Measurements from ENCODE around the gene DYNC2I2.

DYNC2I2 gene

GRCh38 chr9:128635266-128636023 lies 21.2 kb downstream of the DYNC2I2 start:
- no peak for DNase-seq

GRCh38 chr9:128634651-128635262 lies 21.9 kb downstream of the DYNC2I2 start:
- DNase-seq: no peak

- DNase-seq: no peak
These were observed 22.5 kb downstream of the DYNC2I2 start for GRCh38 chr9:128634111-128634510.

DNA sequence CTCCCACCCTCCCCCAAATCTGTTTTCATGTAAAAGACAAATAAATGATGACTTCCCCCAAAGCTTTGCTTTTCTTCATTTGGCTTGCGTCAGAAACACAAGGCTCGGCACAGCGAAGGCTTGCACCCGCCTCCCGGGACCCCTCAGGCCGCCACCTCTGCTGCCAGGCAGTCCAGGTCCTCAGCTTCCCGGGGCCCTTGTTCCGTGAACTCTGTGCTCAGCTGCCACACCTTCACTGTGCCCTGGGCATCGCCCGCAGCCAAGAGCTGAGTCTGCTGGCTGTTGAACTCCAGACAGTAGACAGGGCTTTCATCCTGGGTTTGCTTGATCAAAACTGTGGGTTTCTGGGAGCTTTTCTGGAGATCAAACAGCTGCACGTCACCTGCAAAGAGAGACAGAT lies 23.0 kb downstream of the DYNC2I2 start:
- no peak for DNase-seq

- DNase-seq: no peak
These were observed 23.6 kb downstream of the DYNC2I2 start for GRCh38 chr9:128633057-128633456.

DNA sequence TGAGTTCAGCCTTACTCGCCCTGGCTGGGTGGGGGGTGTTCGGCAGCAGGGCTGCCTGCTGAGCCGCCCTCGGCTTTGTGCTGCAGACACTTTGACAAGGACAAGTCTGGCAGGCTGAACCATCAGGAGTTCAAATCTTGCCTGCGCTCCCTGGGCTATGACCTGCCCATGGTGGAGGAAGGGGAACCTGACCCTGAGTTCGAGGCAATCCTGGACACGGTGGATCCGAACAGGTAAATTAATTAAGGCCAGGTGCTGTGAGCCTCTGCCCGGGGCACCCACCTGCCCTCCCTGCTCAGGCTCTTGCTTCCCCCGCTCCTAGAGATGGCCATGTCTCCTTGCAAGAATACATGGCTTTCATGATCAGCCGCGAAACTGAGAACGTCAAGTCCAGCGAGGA lies 24.2 kb downstream of the DYNC2I2 start:
- DNase-seq: no peak

GRCh38 chr9:128632066-128632465 lies 24.6 kb downstream of the DYNC2I2 start:
- no peak for DNase-seq

DNA sequence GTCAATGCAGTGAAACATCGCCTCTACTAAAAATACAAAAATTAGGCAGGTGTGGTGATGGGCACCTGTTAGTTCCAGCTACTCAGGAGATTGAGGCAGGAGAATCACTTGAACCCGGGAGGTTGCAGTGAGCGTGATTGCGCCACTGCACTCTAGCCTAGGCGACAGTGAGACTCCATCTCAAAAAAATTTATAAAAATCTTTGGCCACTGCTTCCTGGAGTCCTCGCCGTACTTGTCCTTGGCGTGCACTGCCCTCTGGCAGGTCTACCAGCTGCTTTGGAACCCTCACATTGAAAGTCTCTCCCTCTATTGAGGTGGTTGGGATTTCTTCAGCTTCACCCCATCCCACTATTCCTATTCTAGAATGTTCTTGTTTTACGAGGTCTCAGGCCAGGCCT lies 25.0 kb downstream of the DYNC2I2 start:
- DNase-seq: no peak

- DNase-seq: no peak
These were observed 26.6 kb downstream of the DYNC2I2 start for GRCh38 chr9:128629852-128630545.

GRCh38 chr9:128629136-128629535 lies 27.5 kb downstream of the DYNC2I2 start:
- no peak for DNase-seq

GRCh38 chr9:128628471-128629048 lies 28.1 kb downstream of the DYNC2I2 start:
- peak; percentile 41 for DNase-seq

GRCh38 chr9:128627906-128628305 lies 28.7 kb downstream of the DYNC2I2 start:
- no peak for DNase-seq

GRCh38 chr9:128627127-128627715 lies 29.4 kb downstream of the DYNC2I2 start:
- DNase-seq: no peak

GRCh38 chr9:128626181-128626580 lies 30.5 kb downstream of the DYNC2I2 start:
- no peak for DNase-seq

DNA sequence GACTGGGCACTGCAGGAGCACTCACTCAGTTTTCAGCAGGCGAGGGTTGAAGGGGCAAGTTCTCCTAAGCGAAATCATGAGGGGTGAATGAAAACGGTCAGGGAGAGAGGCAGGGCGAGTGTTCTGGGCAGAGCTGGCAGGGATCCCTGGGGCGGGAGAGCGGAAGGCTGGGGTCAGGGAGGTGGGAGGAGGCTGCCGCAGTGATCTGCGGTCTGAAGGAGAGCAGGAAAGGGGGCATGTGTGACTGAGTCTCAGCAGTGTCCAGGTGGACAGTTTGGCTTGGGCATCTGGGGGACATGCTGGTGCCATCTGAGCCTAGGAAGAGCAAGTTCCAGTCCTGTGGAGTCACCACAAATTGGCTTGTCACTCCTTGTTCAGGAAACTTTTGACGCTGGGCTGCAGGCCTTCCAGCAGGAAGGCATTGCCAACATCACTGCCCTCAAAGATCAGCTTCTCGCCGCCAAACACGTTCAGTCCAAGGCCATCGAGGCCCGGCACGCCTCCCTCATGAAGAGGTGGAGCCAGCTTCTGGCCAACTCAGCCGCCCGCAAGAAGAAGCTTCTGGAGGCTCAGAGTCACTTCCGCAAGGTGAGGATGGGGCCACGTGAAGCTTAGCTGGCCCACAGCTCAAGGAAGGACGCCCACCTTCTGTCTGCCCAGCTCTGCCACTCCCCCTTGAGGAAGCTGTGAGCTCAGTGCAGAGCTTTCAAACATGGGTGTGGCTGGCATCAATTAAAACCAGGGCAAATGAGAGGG lies 31.1 kb downstream of the DYNC2I2 start:
- peak; percentile 27 for DNase-seq

DNA sequence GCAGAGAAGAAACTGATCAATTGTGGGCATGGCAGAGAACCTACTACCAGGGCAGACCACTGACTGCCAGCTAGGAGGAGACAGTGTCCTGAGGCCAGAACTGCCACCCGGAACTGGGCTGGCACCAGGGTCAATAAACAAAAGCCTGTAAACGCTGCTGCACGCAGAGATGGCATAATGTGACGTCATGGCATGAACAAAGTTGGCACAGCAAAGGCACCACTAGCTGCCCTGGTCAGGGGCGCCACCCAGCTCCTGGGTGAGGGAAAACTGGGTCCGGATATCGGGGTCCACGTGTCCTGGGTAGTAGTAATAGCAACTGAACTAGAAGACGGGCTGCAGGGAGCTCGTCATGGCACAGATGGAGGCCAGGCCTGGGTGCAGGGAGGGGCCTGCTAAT lies 32.1 kb downstream of the DYNC2I2 start:
- DNase-seq: no peak

GRCh38 chr9:128621730-128622455 lies 34.8 kb downstream of the DYNC2I2 start:
- DNase-seq: no peak

GRCh38 chr9:128619779-128620178 lies 36.9 kb downstream of the DYNC2I2 start:
- no peak for DNase-seq

DNA sequence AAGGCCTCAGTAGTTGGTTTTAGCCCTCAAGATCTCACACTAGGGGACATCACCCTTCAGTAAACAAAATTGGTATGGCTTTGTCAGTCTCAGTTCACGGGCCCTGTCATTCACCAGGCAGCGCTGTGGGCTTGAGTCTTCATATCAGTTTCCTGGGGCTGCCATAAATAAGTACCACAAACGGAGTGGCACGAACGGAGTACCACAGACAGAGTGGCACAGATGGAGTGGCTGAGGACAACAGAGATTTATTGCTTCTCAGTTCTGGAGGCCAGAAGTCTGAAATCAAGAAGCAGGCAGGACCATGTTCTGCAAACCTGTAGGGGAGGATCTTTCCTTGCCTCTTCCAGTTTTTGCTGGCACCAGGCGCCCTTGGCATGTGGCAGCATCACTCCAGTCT lies 37.5 kb downstream of the DYNC2I2 start:
- DNase-seq: no peak

- no peak for DNase-seq
These were observed 38.7 kb downstream of the DYNC2I2 start for GRCh38 chr9:128617943-128618342.

DNA sequence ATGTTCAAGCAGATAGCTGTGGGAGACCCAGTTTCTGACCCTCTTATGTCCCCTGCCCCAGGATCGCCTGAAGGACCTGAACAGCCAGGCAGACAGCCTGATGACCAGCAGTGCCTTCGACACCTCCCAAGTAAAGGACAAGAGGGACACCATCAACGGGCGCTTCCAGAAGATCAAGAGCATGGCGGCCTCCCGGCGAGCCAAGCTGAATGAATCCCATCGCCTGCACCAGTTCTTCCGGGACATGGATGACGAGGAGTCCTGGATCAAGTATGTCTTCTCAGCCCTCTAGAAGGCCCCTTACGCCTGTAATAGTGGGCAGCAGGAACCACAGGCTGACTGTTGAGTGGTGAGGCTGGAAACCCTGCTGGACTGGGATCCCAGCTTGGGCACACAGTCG lies 41.1 kb downstream of the DYNC2I2 start:
- no peak for DNase-seq

GRCh38 chr9:128614728-128615127 lies 41.9 kb downstream of the DYNC2I2 start:
- no peak for DNase-seq

Measured in hematopoietic multipotent progenitor cell treated with erythropoietin and hydrocortisone succinate and interleukin-3 and kit ligand, for 6 days (in vitro differentiated cells).